Left lung (tissue), 10 donors: ENCODE data around the gene HRG. TPM values are rescaled to one million over a fixed set of nuclear protein-coding genes. Genes with fewer than 3 reads are reported as not detected.

Source experiments
- ATAC-seq: fragments of 200-7000 bp; cut with Tn5 transposase; one replicate; pipeline ENCODE4 v1.9.1; 2020; ENCODE audit warnings: moderate library complexity
- DNase-seq, 4 donors: peaks; one replicate each; pipeline ENCODE4 v3.0.0-alpha.2; 2013 to 2020
- H3K27ac ChIP-seq, 2 donors: fragments of 200-600 bp; sonication (generic) in 1 of 2; one replicate each; pipeline versions ENCODE4 v1.5.0 to v1.8.0; 2020 to 2021
- H3K27me3 ChIP-seq, 2 donors: fragments of 200-600 bp; sonication (generic) in 1 of 2; one replicate each; pipeline versions ENCODE4 v1.5.0 to v1.8.0; 2020 to 2021
- H3K36me3 ChIP-seq, 2 donors: fragments of 200-600 bp; sonication (generic) in 1 of 2; one replicate each; pipeline versions ENCODE4 v1.5.0 to v1.8.0; 2020 to 2021
- H3K4me1 ChIP-seq, 2 donors: fragments of 200-600 bp; one replicate each; pipeline ENCODE4 v1.8.0; 2021
- H3K4me3 ChIP-seq, 2 donors: fragments of 200-600 bp; sonication (generic) in 1 of 2; one replicate each; pipeline versions ENCODE4 v1.5.0 to v1.8.0; 2020 to 2021; ENCODE audit warnings: mild to moderate bottlenecking in 1 of 2
- H3K9me3 ChIP-seq, 2 donors: fragments of 200-600 bp; sonication (generic) in 1 of 2; one replicate each; pipeline versions ENCODE4 v1.5.0 to v1.8.0; 2020 to 2021
- intact Hi-C, 2 donors: fragments of 100-400 bp; cut with DNase I; formaldehyde crosslinking; loops; one replicate each; pipeline versions ENCODE4 v1.11.2 to v1.14.2; 2022
- polyA plus RNA-seq, 6 donors: library from polyadenylated mRNA; unstranded; fragments of 120-200 nt; gene quantifications; one replicate each; pipeline ENCODE4 v1.2.1, GENCODE V29; 2013; ENCODE audit not compliant: insufficient read length in 6 of 6
- total RNA-seq, 2 donors: library from RNA; stranded (reverse); fragmentation: NEBNext Ultra II Directional; extraction: Animal tissue kit (Norgen Biotek cat#: 25700); gene quantifications; one replicate each; pipeline ENCODE4 v1.2.1, GENCODE V29; 2021
- TF ChIP-seq, protein P1 (sequence below), 2 donors: fragments of 200-600 bp; sonication (generic) in 1 of 2; IDR thresholded peaks; one replicate each; pipeline versions ENCODE4 v1.5.0 to v1.8.0; 2021; ENCODE audit warnings: antibody characterized with exemption in 2 of 2
- donor health status: DM: no; HTN: yes; CAD: no.
- donor health status: DM: no; HTN: no; CAD: no.

Gene HRG
- total and polyA plus RNA-seq, 8 donors: 0.04 to 0.30 (median 0.07) TPM; not detected in 2

DNA sequence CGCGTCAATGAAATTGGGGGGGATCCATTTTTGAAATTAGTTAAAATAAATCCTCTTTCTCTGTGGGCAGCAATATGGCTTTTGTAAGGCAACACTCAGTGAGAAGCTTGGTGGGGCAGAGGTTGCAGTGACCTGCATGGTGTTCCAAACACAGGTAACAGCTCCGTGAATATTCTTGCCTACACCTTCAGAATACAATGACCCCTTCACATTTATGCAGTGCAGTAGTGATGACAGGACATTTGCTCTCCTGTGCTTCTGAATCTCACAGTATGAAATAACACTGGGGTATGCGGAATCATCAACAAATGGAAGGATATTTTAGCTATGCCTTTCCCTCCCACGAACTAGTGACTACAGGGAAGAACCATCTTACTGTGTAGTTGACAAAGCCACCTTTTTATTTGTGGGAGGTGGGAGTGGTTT, 46.0 kb upstream of the HRG start:
- ATAC-seq: no peak
- no peaks in the 10 kb centered on the region for H3K36me3 ChIP-seq
- H3K9me3 ChIP-seq: no peaks in the 10 kb centered on the region
- TF ChIP-seq, protein P1, sequence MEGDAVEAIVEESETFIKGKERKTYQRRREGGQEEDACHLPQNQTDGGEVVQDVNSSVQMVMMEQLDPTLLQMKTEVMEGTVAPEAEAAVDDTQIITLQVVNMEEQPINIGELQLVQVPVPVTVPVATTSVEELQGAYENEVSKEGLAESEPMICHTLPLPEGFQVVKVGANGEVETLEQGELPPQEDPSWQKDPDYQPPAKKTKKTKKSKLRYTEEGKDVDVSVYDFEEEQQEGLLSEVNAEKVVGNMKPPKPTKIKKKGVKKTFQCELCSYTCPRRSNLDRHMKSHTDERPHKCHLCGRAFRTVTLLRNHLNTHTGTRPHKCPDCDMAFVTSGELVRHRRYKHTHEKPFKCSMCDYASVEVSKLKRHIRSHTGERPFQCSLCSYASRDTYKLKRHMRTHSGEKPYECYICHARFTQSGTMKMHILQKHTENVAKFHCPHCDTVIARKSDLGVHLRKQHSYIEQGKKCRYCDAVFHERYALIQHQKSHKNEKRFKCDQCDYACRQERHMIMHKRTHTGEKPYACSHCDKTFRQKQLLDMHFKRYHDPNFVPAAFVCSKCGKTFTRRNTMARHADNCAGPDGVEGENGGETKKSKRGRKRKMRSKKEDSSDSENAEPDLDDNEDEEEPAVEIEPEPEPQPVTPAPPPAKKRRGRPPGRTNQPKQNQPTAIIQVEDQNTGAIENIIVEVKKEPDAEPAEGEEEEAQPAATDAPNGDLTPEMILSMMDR (IDR thresholded peaks at IDR 0.05): no peak
- H3K27me3 ChIP-seq: peaks cover 0 to 53% of the 10 kb centered on the region in 2 donors
- intact Hi-C loops: loop anchor here in 1 of 2 donors (5.0 kb wide), 1 partner anchor 203 kb away; no protein-coding TSS in a partner anchor
- DNase-seq: no peak
- H3K4me1 ChIP-seq: peaks cover 0 to 8% of the 10 kb centered on the region in 2 donors
- no peak overlapping the region for H3K27ac ChIP-seq
- no peak overlapping the region for H3K4me3 ChIP-seq

DNA sequence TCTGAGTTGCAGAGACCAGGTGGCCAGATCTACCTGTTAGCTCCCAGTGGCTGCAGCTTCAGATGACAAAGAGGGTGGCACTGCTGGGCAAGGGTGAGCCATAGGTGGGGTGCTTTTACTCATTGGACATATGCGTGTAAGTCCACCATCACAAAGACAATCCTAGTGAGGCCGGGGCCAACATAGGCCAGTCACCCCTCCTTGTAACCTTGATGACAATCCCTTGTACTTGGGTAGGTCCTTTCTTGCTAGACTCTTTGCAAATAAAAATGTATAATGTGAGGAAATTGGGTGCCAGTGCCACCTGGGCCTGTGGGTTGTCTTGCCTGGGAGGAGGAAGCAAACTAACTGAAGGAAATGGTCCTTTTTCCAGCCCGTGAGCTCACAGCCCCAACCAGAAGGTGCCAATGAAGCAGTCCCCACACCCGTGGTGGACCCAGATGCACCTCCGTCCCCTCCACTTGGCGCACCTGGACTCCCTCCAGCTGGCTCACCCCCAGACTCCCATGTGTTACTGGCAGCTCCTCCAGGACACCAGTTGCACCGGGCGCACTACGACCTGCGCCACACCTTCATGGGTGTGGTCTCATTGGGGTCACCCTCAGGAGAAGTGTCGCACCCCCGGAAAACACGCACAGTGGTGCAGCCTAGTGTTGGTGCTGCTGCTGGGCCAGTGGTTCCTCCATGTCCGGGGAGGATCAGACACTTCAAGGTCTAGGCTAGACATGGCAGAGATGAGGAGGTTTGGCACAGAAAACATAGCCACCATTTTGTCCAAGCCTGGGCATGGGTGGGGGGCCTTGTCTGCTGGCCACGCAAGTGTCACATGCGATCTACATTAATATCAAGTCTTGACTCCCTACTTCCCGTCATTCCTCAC, 45.4 kb upstream of the HRG start:
- H3K4me1 ChIP-seq: peaks cover 0 to 8% of the 10 kb centered on the region in 2 donors
- peaks cover 0 to 48% of the 10 kb centered on the region in 2 donors for H3K27me3 ChIP-seq
- TF ChIP-seq, protein P1 (IDR thresholded peaks at IDR 0.05): no peak
- H3K9me3 ChIP-seq: no peaks in the 10 kb centered on the region
- no peak overlapping the region for H3K27ac ChIP-seq
- H3K4me3 ChIP-seq: no peak overlapping the region
- ATAC-seq (no peak), DNase-seq (no peak)
- H3K36me3 ChIP-seq: no peaks in the 10 kb centered on the region
- intact Hi-C loops: no loop called here

DNA sequence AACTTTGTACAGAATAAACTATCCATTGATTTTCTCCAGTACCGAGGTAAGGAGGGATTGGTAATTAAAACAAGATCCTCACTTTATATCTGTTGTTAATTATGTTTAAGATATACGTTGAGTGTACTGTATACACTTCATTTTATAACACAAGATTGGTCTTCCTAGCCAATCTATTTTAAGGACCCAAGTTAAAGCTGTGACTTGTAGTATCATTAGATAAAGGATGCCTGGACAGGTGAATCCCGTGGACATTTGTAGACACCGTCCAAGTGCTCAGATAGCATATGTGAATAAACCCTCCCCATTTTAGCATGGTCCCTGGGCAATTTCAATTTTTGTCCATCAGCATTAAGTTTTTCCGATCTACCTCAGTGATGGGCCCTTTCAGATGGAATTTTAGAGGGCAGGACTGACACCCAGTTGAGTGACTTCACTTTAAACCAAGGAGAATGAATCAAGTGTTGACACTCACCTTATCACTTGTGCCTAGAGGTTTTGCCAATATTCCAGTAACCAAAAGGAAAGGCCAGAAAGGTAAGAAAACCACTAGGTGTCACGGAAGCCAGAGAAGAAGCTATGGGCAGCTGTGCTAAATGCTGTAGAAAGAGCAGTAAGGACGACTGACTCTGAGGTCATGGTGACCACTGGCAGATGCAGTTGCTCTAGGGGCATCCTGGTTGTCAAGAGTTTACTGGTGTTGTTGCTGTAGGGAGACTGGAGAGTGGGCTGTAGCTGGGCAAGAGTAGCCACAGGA, 43.7 kb upstream of the HRG start:
- no peak for DNase-seq
- TF ChIP-seq, protein P1 (IDR thresholded peaks at IDR 0.05): no peak
- Histone ChIP-seq H3K27ac (no peak overlapping the region), H3K27me3 (peaks cover 0 to 32% of the 10 kb centered on the region in 2 donors), H3K36me3 (no peaks in the 10 kb centered on the region), H3K4me1 (peaks cover 0 to 4% of the 10 kb centered on the region in 2 donors), H3K9me3 (no peaks in the 10 kb centered on the region), H3K4me3 (no peak overlapping the region)
- intact Hi-C loops: no loop called here
- no peak for ATAC-seq

- DNase-seq (no peak), ATAC-seq (no peak)
- TF ChIP-seq, protein P1 (IDR thresholded peaks at IDR 0.05): no peak
- no peak overlapping the region for H3K4me3 ChIP-seq
- no peaks in the 10 kb centered on the region for H3K9me3 ChIP-seq
- H3K27me3 ChIP-seq: peaks cover 0 to 25% of the 10 kb centered on the region in 2 donors
- H3K36me3 ChIP-seq: no peaks in the 10 kb centered on the region
- intact Hi-C loops: no loop called here
- no peaks in the 10 kb centered on the region for H3K4me1 ChIP-seq
- no peak overlapping the region for H3K27ac ChIP-seq
Observed at GRCh38 chr3:186622651-186623310, 43.0 kb upstream of the HRG start.
